RCC 7860 (cell line): ENCODE results near the gene SH3RF2.
"Not testable (repeated sequence)": the region's sequence is repeated elsewhere in the genome, so short reads cannot be mapped to it uniquely, and the experiment has no call there.

ENCODE experiments used
- DNase-seq: peaks from one replicate; pipeline ENCODE4 v3.0.0-alpha.2; 2015; ENCODE audit warnings: low spot score
- FAIRE-seq: peaks from 2 replicates; lab custom pipeline; 2012; peaks lifted over from hg19 to GRCh38; lab: Jason Lieb, UNC

The SH3RF2 gene

GRCh38 chr5:145976431-145977155, 40.2 kb downstream of the SH3RF2 start:
- peak; percentile 58 for FAIRE-seq
- DNase-seq: peak; percentile 91

- DNase-seq: no peak
- no peak for FAIRE-seq
Measured at GRCh38 chr5:145978171-145978570, 41.8 kb downstream of the SH3RF2 start.

- no peak for DNase-seq
- peak; percentile 65 for FAIRE-seq
Measured at GRCh38 chr5:145978708-145979107, 42.3 kb downstream of the SH3RF2 start.

- FAIRE-seq (peak; percentile 61), DNase-seq (no peak)
Measured at GRCh38 chr5:145979270-145980223, 43.2 kb downstream of the SH3RF2 start.

- no peak for FAIRE-seq
Measured at GRCh38 chr5:145980259-145980658, 43.9 kb downstream of the SH3RF2 start.

GRCh38 chr5:145980718-145981117, 44.3 kb downstream of the SH3RF2 start:
- no peak for DNase-seq
- FAIRE-seq: no peak

More at GRCh38 chr5:145980259-145980658, 43.9 kb downstream of the SH3RF2 start:
- DNase-seq: no peak

GRCh38 chr5:145981589-145982571, 45.5 kb downstream of the SH3RF2 start:
- DNase-seq: peak; percentile 87
- FAIRE-seq: peak; percentile 95

- FAIRE-seq (no peak), DNase-seq (no peak)
Measured at GRCh38 chr5:145982572-145983318, 46.4 kb downstream of the SH3RF2 start.

- no peak for FAIRE-seq
Measured at GRCh38 chr5:145983446-145983845, 47.1 kb downstream of the SH3RF2 start.

GRCh38 chr5:145984072-145984471, 47.7 kb downstream of the SH3RF2 start:
- FAIRE-seq: no peak

More at GRCh38 chr5:145983446-145983845, 47.1 kb downstream of the SH3RF2 start:
- DNase-seq: no peak

GRCh38 chr5:145987856-145988255, 51.5 kb downstream of the SH3RF2 start:
- FAIRE-seq (no peak), DNase-seq (no peak)

More at GRCh38 chr5:145984072-145984471, 47.7 kb downstream of the SH3RF2 start:
- DNase-seq: no peak

- FAIRE-seq (no peak), DNase-seq (no peak)
Measured at GRCh38 chr5:145988993-145989392, 52.6 kb downstream of the SH3RF2 start.

- FAIRE-seq (no peak), DNase-seq (no peak)
Measured at GRCh38 chr5:145989428-145989827, 53.0 kb downstream of the SH3RF2 start.

GRCh38 chr5:145990170-145990569, 53.8 kb downstream of the SH3RF2 start:
- FAIRE-seq: no peak
- no peak for DNase-seq

GRCh38 chr5:145991044-145991575, 54.7 kb downstream of the SH3RF2 start:
- DNase-seq: no peak
- FAIRE-seq: no peak

GRCh38 chr5:145993538-145993937, 57.2 kb downstream of the SH3RF2 start:
- not testable (repeated sequence) for DNase-seq, FAIRE-seq

GRCh38 chr5:145996135-145996534, 59.8 kb downstream of the SH3RF2 start:
- no peak for DNase-seq
- no peak for FAIRE-seq

GRCh38 chr5:145999208-145999607, 62.8 kb downstream of the SH3RF2 start:
- DNase-seq (no peak), FAIRE-seq (peak; percentile 60)

- FAIRE-seq (no peak), DNase-seq (no peak)
Measured at GRCh38 chr5:146000072-146000471, 63.7 kb downstream of the SH3RF2 start.
